ENCODE results near the gene SLC35B2. TPM values are rescaled to one million over a fixed set of nuclear protein-coding genes. Genes with fewer than 3 reads are reported as not detected.
A peak's percentile ranks its signal among the peaks of the same experiment; 100 is the strongest.

Gene SLC35B2
- total and polyA plus RNA-seq, 4 donors = 18.9 to 27.0 (median 21.1) TPM

GRCh38 chr6:44226368-44227147 is 30.8 kb downstream of the SLC35B2 start (continued):
- TF ChIP-seq ATF3 (IDR thresholded peaks at IDR 0.05) = no peak

- no peak overlapping the region for H3K4me3 ChIP-seq (ENCODE audit: low read depth in 1 of 3, low read length in 3 of 3)
- peaks cover 55 to 91% (median 82%) of the 10 kb centered on the region in 4 donors for H3K4me1 ChIP-seq (ENCODE audit: control insufficient read depth in 4 of 4, insufficient read depth in 4 of 4, low read length in 3 of 4)
- no peaks in the 10 kb centered on the region for H3K36me3 ChIP-seq (ENCODE audit: control insufficient read depth in 4 of 4, insufficient read depth in 3 of 4, low read depth in 1 of 4, low read length in 3 of 4)
- H3K9ac ChIP-seq (ENCODE audit: low read depth in 1 of 2, low read length in 2 of 2) = peak overlapping the region in 1 of 2 donors; percentile 48
- no peaks in the 10 kb centered on the region for H3K27me3 ChIP-seq (ENCODE audit: control insufficient read depth in 4 of 4, insufficient read depth in 4 of 4, low read length in 3 of 4)
- DNase-seq (ENCODE audit: low spot score) = peak; percentile 78
- 42% methylated on average over 8 of the region's 8 CpGs for WGBS
- peak overlapping the region; percentile 69 to 75 for H3K27ac ChIP-seq (ENCODE audit: low read depth in 1 of 2, low read length in 2 of 2)
- TF ChIP-seq JUND (IDR thresholded peaks at IDR 0.05) = no peak
- peak in 1 of 2 donors; percentile 40 for TF ChIP-seq HNF4A (conservative IDR thresholded peaks at IDR 0.05)
- TF ChIP-seq SP1 (IDR thresholded peaks at IDR 0.05) = peak; percentile 22
- peak; percentile 48 to 58 for TF ChIP-seq RXRA (IDR thresholded peaks at IDR 0.05)
- TF ChIP-seq REST (IDR thresholded peaks at IDR 0.05) = no peak
- H3K9me3 ChIP-seq (ENCODE audit: control insufficient read depth in 4 of 4, low read length in 3 of 4) = no peaks in the 10 kb centered on the region
Observed at GRCh38 chr6:44225579-44226325, 31.6 kb downstream of the SLC35B2 start.

- DNase-seq (ENCODE audit: low spot score) = no peak
- Histone ChIP-seq H3K4me3 (ENCODE audit: low read depth in 1 of 3, low read length in 3 of 3) (no peak overlapping the region), H3K4me1 (ENCODE audit: control insufficient read depth in 4 of 4, insufficient read depth in 4 of 4, low read length in 3 of 4) (peaks cover 51 to 89% (median 79%) of the 10 kb centered on the region in 4 donors), H3K27me3 (ENCODE audit: control insufficient read depth in 4 of 4, insufficient read depth in 4 of 4, low read length in 3 of 4) (no peaks in the 10 kb centered on the region), H3K9me3 (ENCODE audit: control insufficient read depth in 4 of 4, low read length in 3 of 4) (no peaks in the 10 kb centered on the region), H3K36me3 (ENCODE audit: control insufficient read depth in 4 of 4, insufficient read depth in 3 of 4, low read depth in 1 of 4, low read length in 3 of 4) (no peaks in the 10 kb centered on the region), H3K27ac (ENCODE audit: low read depth in 1 of 2, low read length in 2 of 2) (peak overlapping the region; percentile 80 to 89), H3K9ac (ENCODE audit: low read depth in 1 of 2, low read length in 2 of 2) (no peak overlapping the region)
- TF ChIP-seq RAD21 (IDR thresholded peaks at IDR 0.05) (no peak), HNF4A (conservative IDR thresholded peaks at IDR 0.05) (no peak), ATF3 (IDR thresholded peaks at IDR 0.05) (no peak), RXRA (IDR thresholded peaks at IDR 0.05) (no peak), NR2F2 (IDR thresholded peaks at IDR 0.05) (no peak), REST (IDR thresholded peaks at IDR 0.05) (no peak), CTCF (IDR thresholded peaks at IDR 0.05; ENCODE audit: low read depth, low read length, missing input control) (no peak), TAF1 (conservative IDR thresholded peaks at IDR 0.05) (no peak), GABPA (IDR thresholded peaks at IDR 0.05 in 1 of 2, conservative IDR thresholded peaks at IDR 0.05 in 1 of 2) (no peak), EGR1 (IDR thresholded peaks at IDR 0.05; ENCODE audit: low read depth in 2 of 2) (no peak), YY1 (IDR thresholded peaks at IDR 0.05) (no peak), SP1 (IDR thresholded peaks at IDR 0.05) (no peak), MAX (IDR thresholded peaks at IDR 0.05) (no peak), FOXA1 (IDR thresholded peaks at IDR 0.05) (no peak), FOXA2 (IDR thresholded peaks at IDR 0.05) (no peak)
- WGBS = 69% methylated on average over 4 of the region's 4 CpGs
Observed at GRCh38 chr6:44224965-44225305, 32.4 kb downstream of the SLC35B2 start.
